Esophagus muscularis mucosa (tissue), 4 donors: ENCODE measurements around the gene VGLL1. TPM values are rescaled to one million over a fixed set of nuclear protein-coding genes. Genes with fewer than 3 reads are reported as not detected.
A peak's percentile ranks its signal among the peaks of the same experiment; 100 is the strongest.

ENCODE experiments used
- DNase-seq: peaks from one replicate; pipeline ENCODE4 v3.0.0-alpha.2; 2017; ENCODE audit errors: extremely low spot score
- H3K27ac ChIP-seq, 4 donors: fragments of 200-600 bp; sonication (generic); replicated peaks in 1 of 4; 1 replicate in 3 of 4; 2 replicates in 1 of 4; pipeline ENCODE4 v1.5.1; 2016 to 2019; ENCODE audit warnings: mild to moderate bottlenecking in 1 of 4
- H3K27me3 ChIP-seq, 4 donors: fragments of 200-600 bp; sonication (generic); one replicate each; pipeline versions ENCODE4 v1.5.1 to v1.6.0; 2016 to 2019
- H3K36me3 ChIP-seq, 4 donors: fragments of 200-600 bp; sonication (generic); one replicate each; pipeline ENCODE4 v1.5.1; 2016 to 2019
- H3K4me1 ChIP-seq, 4 donors: fragments of 200-600 bp; sonication (generic); one replicate each; pipeline ENCODE4 v1.5.1; 2016 to 2019
- H3K4me3 ChIP-seq, 4 donors: fragments of 200-600 bp; sonication (generic); 1 replicate in 2 of 4; 2 replicates in 2 of 4; pipeline ENCODE4 v1.5.1; 2016 to 2019; ENCODE audit warnings: mild to moderate bottlenecking in 4 of 4, moderate library complexity in 1 of 4
- H3K9me3 ChIP-seq, 4 donors: fragments of 200-600 bp; sonication (generic); 1 replicate in 3 of 4; 2 replicates in 1 of 4; pipeline ENCODE4 v1.5.1; 2016 to 2019
- CTCF ChIP-seq, 3 experiments: fragments of 200-600 bp in 2 of 3; fragments of 450-650 bp in 1 of 3; sonication (generic) in 2 of 3; IDR thresholded peaks; one replicate each; pipeline ENCODE4 v1.5.1; 2017 to 2019; ENCODE audit warnings: antibody characterized with exemption in 3 of 3, mild to moderate bottlenecking in 2 of 3, moderate library complexity in 1 of 3
- EP300 ChIP-seq: sonication (generic); formaldehyde crosslinking; IDR thresholded peaks from one replicate; pipeline ENCODE4 v1.6.1; 2017; ENCODE audit warnings: antibody characterized with exemption
- POLR2A ChIP-seq: fragments of 450-650 bp; IDR thresholded peaks from one replicate; pipeline ENCODE4 v1.6.1; 2017; ENCODE audit warnings: antibody characterized with exemption, moderate library complexity, mild to moderate bottlenecking, low read depth
- POLR2AphosphoS5 ChIP-seq, 2 donors: sonication (generic); formaldehyde crosslinking; IDR thresholded peaks; one replicate each; pipeline ENCODE4 v1.6.1; 2017; ENCODE audit warnings: antibody characterized with exemption in 2 of 2
- WGBS: methylation state at CpG from one replicate; pipeline ENCODE4 v1.1.5; 2018; 5-methylcytosine and 5-hydroxymethylcytosine counted together
- intact Hi-C: fragments of 100-400 bp; cut with DNase I; formaldehyde crosslinking; loops from one replicate; pipeline ENCODE4 v1.15.1; 2023
- total RNA-seq, 4 donors: library from RNA; depleted of rRNA; stranded (reverse); fragments of >200 nt; gene quantifications; one replicate each; pipeline versions ENCODE4 v1.1.0 to v1.2.1, GENCODE V29; 2016

VGLL1 gene
- total RNA-seq, 4 donors from 2014 or later, result not detected

GRCh38 chrX:136495043-136495442 lies 37.0 kb upstream of the VGLL1 start:
- TF ChIP-seq CTCF (IDR thresholded peaks at IDR 0.05), result no peak
- peaks cover 0 to 1% (median 0%) of the 10 kb centered on the region in 4 donors for H3K36me3 ChIP-seq
- H3K4me3 ChIP-seq, result no peak overlapping the region
- peaks cover 0 to 11% (median 4%) of the 10 kb centered on the region in 4 donors for H3K27me3 ChIP-seq
- no peak for DNase-seq
- H3K9me3 ChIP-seq, result no peaks in the 10 kb centered on the region
- intact Hi-C loops, result loop anchor here (5.0 kb wide), 1 partner anchor 523 kb away; the partner anchor contains the start of gene MMGT1
- 74% methylated on average over 4 of the region's 4 CpGs for WGBS
- peaks cover 3 to 24% (median 15%) of the 10 kb centered on the region in 4 donors for H3K4me1 ChIP-seq
- no peak overlapping the region for H3K27ac ChIP-seq

GRCh38 chrX:136496186-136496763 lies 35.7 kb upstream of the VGLL1 start:
- H3K36me3 ChIP-seq, result peaks cover 0 to 14% (median 2%) of the 10 kb centered on the region in 4 donors
- no peak for DNase-seq
- H3K27ac ChIP-seq, result peak overlapping the region; percentile 86 to 95 (median 94)
- intact Hi-C loops, result loop anchor here (5.0 kb wide), 1 partner anchor 524 kb away; the partner anchor contains the start of gene MMGT1
- H3K9me3 ChIP-seq, result no peaks in the 10 kb centered on the region
- peak overlapping the region; percentile 61 to 69 (median 66) for H3K4me3 ChIP-seq
- 54% methylated on average over 13 of the region's 13 CpGs for WGBS
- H3K4me1 ChIP-seq, result peaks cover 3 to 24% (median 15%) of the 10 kb centered on the region in 4 donors
- H3K27me3 ChIP-seq, result peaks cover 0 to 9% (median under 1%) of the 10 kb centered on the region in 4 donors
- TF ChIP-seq EP300 (no peak), POLR2A (no peak), CTCF (IDR thresholded peaks at IDR 0.05) (no peak)

GRCh38 chrX:136496764-136497555 lies 35.1 kb upstream of the VGLL1 start:
- Histone ChIP-seq H3K4me1 (peaks cover 3 to 24% (median 15%) of the 10 kb centered on the region in 4 donors), H3K27ac (peak overlapping the region; percentile 86 to 95 (median 94)), H3K9me3 (no peaks in the 10 kb centered on the region), H3K36me3 (peaks cover 0 to 20% (median 5%) of the 10 kb centered on the region in 4 donors), H3K27me3 (peaks cover 0 to 7% (median 0%) of the 10 kb centered on the region in 4 donors), H3K4me3 (peak overlapping the region; percentile 61 to 69 (median 66))
- WGBS, result 50% methylated on average over 22 of the region's 111 CpGs
- intact Hi-C loops, result loop anchor here (5.0 kb wide), 1 partner anchor 525 kb away; the partner anchor contains the start of gene MMGT1
- TF ChIP-seq POLR2A, result no peak
- no peak for TF ChIP-seq CTCF (IDR thresholded peaks at IDR 0.05)
- TF ChIP-seq POLR2AphosphoS5 (IDR thresholded peaks at IDR 0.05), result peak; percentile 47 to 69
- no peak for TF ChIP-seq EP300
- peak; percentile 95 for DNase-seq

- Histone ChIP-seq H3K9me3 (no peaks in the 10 kb centered on the region), H3K4me3 (peak within 1 kb of the TSS; percentile 61 to 69 (median 66)), H3K27ac (peak within 1 kb of the TSS; percentile 86 to 95 (median 94)), H3K36me3 (peaks cover 0 to 20% (median 7%) of the 10 kb centered on the region in 4 donors), H3K27me3 (peaks cover 0 to 7% (median 0%) of the 10 kb centered on the region in 4 donors), H3K4me1 (peaks cover 3 to 24% (median 15%) of the 10 kb centered on the region in 4 donors)
- intact Hi-C loops, result loop anchor here (5.0 kb wide), 1 partner anchor 525 kb away; the partner anchor contains the start of gene MMGT1
- WGBS, result 53% methylated on average over 27 of the region's 35 CpGs
- DNase-seq, result no peak
- TF ChIP-seq POLR2AphosphoS5 (IDR thresholded peaks at IDR 0.05), result peak; percentile 38 to 62
- no peak for TF ChIP-seq CTCF (IDR thresholded peaks at IDR 0.05)
These were observed 34.4 kb upstream of the VGLL1 start, which contains the start of gene HTATSF1 for GRCh38 chrX:136497556-136498052. Gene HTATSF1 (plus strand): TSS chrX:136497592. CDS start chrX:136497685, 93 bp downstream.
